HUES48 (cell line): Measurements from ENCODE around the gene RBMS3.
A peak's percentile ranks its signal among the peaks of the same experiment; 100 is the strongest.
"Not testable (repeated sequence)": the region's sequence is repeated elsewhere in the genome, so short reads cannot be mapped to it uniquely, and the experiment has no call there.

ENCODE experiments used
- H3K27ac ChIP-seq: one replicate; pipeline ENCODE4 v1.7.0; 2013; ENCODE audit warnings: low read depth, low read length, inconsistent platforms
- H3K27me3 ChIP-seq: 2 replicates; pipeline ENCODE4 v1.6.1; 2013; ENCODE audit warnings: mild to moderate bottlenecking, low read length; ENCODE audit not compliant: control insufficient read depth, insufficient read depth
- H3K36me3 ChIP-seq: 2 replicates; pipeline ENCODE4 v1.6.1; 2013; ENCODE audit warnings: low read length; ENCODE audit not compliant: control insufficient read depth, insufficient read depth
- H3K4me1 ChIP-seq: 2 replicates; pipeline ENCODE4 v1.6.1; 2013; ENCODE audit warnings: mild to moderate bottlenecking, low read length; ENCODE audit not compliant: control insufficient read depth, insufficient read depth
- H3K4me3 ChIP-seq: 2 replicates; pipeline ENCODE4 v1.5.1; 2013; ENCODE audit warnings: mild to moderate bottlenecking, low read depth, low read length
- H3K9ac ChIP-seq: 2 replicates; pipeline ENCODE4 v1.6.1; 2013; ENCODE audit warnings: mild to moderate bottlenecking, low read depth, low read length, moderate library complexity
- H3K9me3 ChIP-seq: 2 replicates; pipeline ENCODE4 v1.6.1; 2013; ENCODE audit warnings: low read length; ENCODE audit not compliant: control insufficient read depth, insufficient read depth

RBMS3 gene

DNA sequence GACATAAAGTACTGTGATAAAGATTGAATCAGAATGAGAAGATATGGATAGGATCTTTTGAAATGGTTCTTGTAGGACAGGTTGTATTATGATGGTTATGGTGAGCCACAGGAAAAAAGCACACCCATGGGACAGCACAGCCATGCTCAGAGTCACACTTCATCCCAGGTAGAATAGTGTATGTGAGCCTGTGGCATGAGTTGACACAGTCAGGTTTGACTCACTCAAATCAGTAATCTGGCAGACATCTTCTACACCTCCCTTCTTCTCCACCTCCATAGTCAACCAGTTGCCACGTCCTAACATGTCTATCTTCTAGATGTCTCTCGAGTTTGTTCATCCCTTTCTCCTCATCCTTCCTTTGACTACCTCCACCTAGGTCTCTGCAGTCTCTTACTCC is 176.0 kb downstream of the RBMS3 start:
- no peak overlapping the region for H3K27ac ChIP-seq
- H3K9ac ChIP-seq: 0 out of 2 replicates have a peak overlapping the region, but pooled peaks have one; percentile 16
- H3K4me3 ChIP-seq: no peak overlapping the region
- no peaks in the 10 kb centered on the region for H3K36me3 ChIP-seq
- H3K9me3 ChIP-seq: no peaks in the 10 kb centered on the region
- H3K4me1 ChIP-seq: peaks cover 20% of the 10 kb centered on the region
- H3K27me3 ChIP-seq: no peaks in the 10 kb centered on the region

DNA sequence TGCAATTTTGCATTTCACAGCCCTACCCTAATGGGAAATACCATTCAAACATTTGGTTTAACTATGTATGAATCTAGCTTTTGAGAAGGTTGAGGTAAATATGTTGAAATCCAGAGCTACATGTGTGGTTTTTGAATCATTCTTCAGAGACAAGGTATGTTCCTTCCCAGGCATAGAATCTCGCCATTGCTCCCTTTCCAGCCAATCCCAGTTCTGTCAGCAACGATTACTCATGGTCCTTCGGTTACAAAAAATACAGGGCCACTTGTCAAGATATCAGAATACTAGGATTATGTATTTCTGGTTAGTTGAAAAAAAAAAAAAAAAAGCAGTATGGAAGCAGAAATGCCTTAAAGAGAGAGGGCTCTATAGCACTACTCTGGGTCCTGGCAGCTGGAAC is 182.4 kb downstream of the RBMS3 start:
- Histone ChIP-seq H3K4me1 (peaks cover 15% of the 10 kb centered on the region), H3K4me3 (no peak overlapping the region), H3K36me3 (no peaks in the 10 kb centered on the region), H3K9me3 (no peaks in the 10 kb centered on the region), H3K27ac (no peak overlapping the region), H3K27me3 (no peaks in the 10 kb centered on the region), H3K9ac (no peak overlapping the region)

DNA sequence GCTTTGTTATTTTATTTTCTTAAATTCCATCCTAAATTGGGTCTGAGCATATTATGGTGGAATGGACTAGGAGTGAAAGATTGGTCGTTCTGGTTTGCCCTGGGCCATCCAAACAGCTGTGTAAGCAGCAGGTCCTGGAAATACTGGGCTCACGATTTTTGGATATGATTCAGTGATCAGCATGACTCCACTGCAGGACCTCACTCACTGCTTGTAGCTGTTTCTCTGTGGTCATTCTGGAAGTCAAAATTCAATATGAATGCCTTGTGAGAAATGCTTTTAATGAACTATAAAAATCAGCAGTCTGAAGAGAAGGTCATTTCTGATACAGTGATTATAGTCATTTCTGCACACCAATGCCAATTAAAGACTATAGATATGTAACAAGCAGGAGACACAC is 185.0 kb downstream of the RBMS3 start:
- Histone ChIP-seq H3K27ac (no peak overlapping the region), H3K27me3 (no peaks in the 10 kb centered on the region), H3K9me3 (no peaks in the 10 kb centered on the region), H3K9ac (no peak overlapping the region), H3K4me3 (no peak overlapping the region), H3K4me1 (peaks cover 15% of the 10 kb centered on the region), H3K36me3 (no peaks in the 10 kb centered on the region)

DNA sequence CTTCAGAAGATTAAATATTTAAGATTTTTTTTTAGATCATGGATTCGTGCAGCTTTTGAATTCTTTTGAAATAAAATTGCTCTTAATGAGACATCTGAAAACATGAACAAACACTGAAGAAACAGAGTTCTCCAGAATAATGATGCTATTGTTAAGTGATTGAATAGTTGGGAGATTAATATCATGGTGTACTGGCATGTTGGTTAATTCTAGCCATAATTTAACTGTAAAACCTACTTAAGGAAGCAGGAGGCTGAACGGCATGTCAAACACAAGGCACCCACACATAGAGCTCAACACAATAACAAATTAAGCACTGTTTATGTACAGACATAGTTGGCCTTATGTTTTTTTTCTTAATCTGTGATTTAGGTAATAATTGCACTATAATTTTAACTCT is 185.6 kb downstream of the RBMS3 start:
- H3K36me3 ChIP-seq: no peaks in the 10 kb centered on the region
- no peaks in the 10 kb centered on the region for H3K27me3 ChIP-seq
- H3K27ac ChIP-seq: no peak overlapping the region
- no peak overlapping the region for H3K4me3 ChIP-seq
- H3K9me3 ChIP-seq: no peaks in the 10 kb centered on the region
- H3K4me1 ChIP-seq: peaks cover 15% of the 10 kb centered on the region
- H3K9ac ChIP-seq: no peak overlapping the region

- Histone ChIP-seq H3K36me3 (no peaks in the 10 kb centered on the region), H3K9ac (no peak overlapping the region), H3K27ac (no peak overlapping the region), H3K9me3 (no peaks in the 10 kb centered on the region), H3K4me1 (peaks cover 15% of the 10 kb centered on the region), H3K27me3 (no peaks in the 10 kb centered on the region), H3K4me3 (no peak overlapping the region)
Observed at GRCh38 chr3:29468187-29468586, 187.3 kb downstream of the RBMS3 start.

DNA sequence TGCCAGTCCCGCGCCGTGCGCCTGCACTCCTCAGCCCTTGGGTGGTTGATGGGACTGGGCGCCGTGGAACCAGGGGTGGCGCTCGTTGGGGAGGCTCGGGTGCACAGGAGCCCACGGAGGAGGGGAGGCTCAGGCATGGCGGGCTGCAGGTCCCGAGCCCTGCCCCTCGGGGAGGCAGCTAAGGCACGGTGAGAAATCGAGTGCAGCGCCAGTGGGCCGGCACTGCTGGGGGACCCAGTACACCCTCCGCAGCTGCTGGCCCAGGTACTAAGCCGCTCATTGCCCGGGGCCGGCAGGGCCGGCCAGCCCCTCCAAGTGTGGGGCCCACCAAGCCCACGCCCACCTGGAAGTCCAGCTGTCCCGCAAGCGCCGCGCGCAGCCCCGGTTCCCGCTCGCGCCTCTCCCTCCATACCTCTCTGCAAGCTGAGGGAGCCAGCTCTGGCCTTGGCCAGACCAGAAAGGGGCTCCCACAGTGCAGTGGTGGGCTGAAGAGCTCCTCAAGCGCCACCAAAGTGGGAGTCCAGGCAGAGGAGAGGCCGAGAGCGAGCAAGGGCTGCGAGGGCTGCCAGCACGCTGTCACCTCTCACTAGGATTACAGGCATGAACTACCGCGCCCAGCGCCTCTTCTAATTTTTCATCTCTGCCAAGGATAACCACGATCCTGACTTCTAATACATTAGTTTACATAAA is 192.8 kb downstream of the RBMS3 start:
- H3K27me3 ChIP-seq, H3K36me3 ChIP-seq, H3K9me3 ChIP-seq, H3K27ac ChIP-seq, H3K4me3 ChIP-seq, H3K9ac ChIP-seq: not testable (repeated sequence)
- H3K4me1 ChIP-seq: peaks cover 28% of the 10 kb centered on the region

- no peak overlapping the region; the same call in 1 of the 2 replicates for H3K4me3 ChIP-seq
- H3K36me3 ChIP-seq: no peaks in the 10 kb centered on the region
- peak overlapping the region; percentile 6; the same call in 1 of the 2 replicates for H3K9ac ChIP-seq
- H3K9me3 ChIP-seq: no peaks in the 10 kb centered on the region
- peak overlapping the region; percentile 83 for H3K27ac ChIP-seq
- no peaks in the 10 kb centered on the region for H3K27me3 ChIP-seq
- peaks cover 28% of the 10 kb centered on the region for H3K4me1 ChIP-seq
Observed at GRCh38 chr3:29475305-29475840, 194.5 kb downstream of the RBMS3 start.

DNA sequence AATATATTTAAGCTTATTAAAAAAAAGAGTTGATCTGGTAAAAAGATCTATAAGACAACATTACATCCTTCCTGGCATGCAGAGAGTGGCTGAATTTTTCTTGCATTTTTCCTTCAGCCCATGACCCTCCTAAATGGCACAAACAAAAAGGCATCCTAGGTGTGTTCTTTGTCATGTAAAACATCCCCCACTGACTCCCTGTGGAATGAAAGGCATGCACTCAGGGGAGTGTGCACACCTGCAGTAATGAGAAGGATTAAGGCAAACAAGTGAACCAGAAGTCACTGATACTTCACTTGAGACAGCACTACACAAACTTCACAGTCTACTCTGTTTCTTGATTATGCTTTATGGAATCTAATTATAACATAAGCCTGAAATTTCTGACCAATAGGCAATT is 195.0 kb downstream of the RBMS3 start:
- Histone ChIP-seq H3K27ac (peak overlapping the region; percentile 83), H3K27me3 (no peaks in the 10 kb centered on the region), H3K9me3 (no peaks in the 10 kb centered on the region), H3K9ac (no peak overlapping the region), H3K4me1 (peaks cover 28% of the 10 kb centered on the region), H3K36me3 (no peaks in the 10 kb centered on the region), H3K4me3 (peak overlapping the region; percentile 35)

- no peaks in the 10 kb centered on the region for H3K9me3 ChIP-seq
- peaks cover 31% of the 10 kb centered on the region for H3K4me1 ChIP-seq
- H3K4me3 ChIP-seq: no peak overlapping the region
- H3K27ac ChIP-seq: no peak overlapping the region
- no peaks in the 10 kb centered on the region for H3K27me3 ChIP-seq
- H3K9ac ChIP-seq: no peak overlapping the region
- no peaks in the 10 kb centered on the region for H3K36me3 ChIP-seq
Observed at GRCh38 chr3:29478611-29479010, 197.7 kb downstream of the RBMS3 start.

- Histone ChIP-seq H3K4me3 (no peak overlapping the region), H3K9me3 (no peaks in the 10 kb centered on the region), H3K36me3 (no peaks in the 10 kb centered on the region), H3K27ac (no peak overlapping the region), H3K4me1 (peaks cover 22% of the 10 kb centered on the region), H3K27me3 (no peaks in the 10 kb centered on the region), H3K9ac (no peak overlapping the region)
Observed at GRCh38 chr3:29481249-29481648, 200.4 kb downstream of the RBMS3 start.

- Histone ChIP-seq H3K4me3 (no peak overlapping the region), H3K27me3 (no peaks in the 10 kb centered on the region), H3K27ac (no peak overlapping the region), H3K4me1 (peaks cover 15% of the 10 kb centered on the region), H3K9ac (no peak overlapping the region), H3K9me3 (no peaks in the 10 kb centered on the region), H3K36me3 (no peaks in the 10 kb centered on the region)
Observed at GRCh38 chr3:29481969-29482767, 201.3 kb downstream of the RBMS3 start.
